DMS153 (cell line): Measurements from ENCODE around the gene OR2Y1.
"Not testable (repeated sequence)": the region's sequence is repeated elsewhere in the genome, so short reads cannot be mapped to it uniquely, and the experiment has no call there.

Experiments used
- DNase-seq: peaks from one replicate; lab custom pipeline; 2025; lab: John Stamatoyannopoulos, UW

Gene OR2Y1

GRCh38 chr5:180739271-180739670, 587 bp downstream of the OR2Y1 start:
- no peak for DNase-seq

- DNase-seq: no peak
Observed at GRCh38 chr5:180736536-180736935, 3.3 kb downstream of the OR2Y1 start.

- DNase-seq: no peak
Observed at GRCh38 chr5:180724944-180725343, 14.9 kb downstream of the OR2Y1 start.

GRCh38 chr5:180723936-180724335, 15.9 kb downstream of the OR2Y1 start:
- no peak for DNase-seq

- no peak for DNase-seq
Observed at GRCh38 chr5:180720486-180720885, 19.4 kb downstream of the OR2Y1 start.

- no peak for DNase-seq
Observed at GRCh38 chr5:180719781-180720180, 20.1 kb downstream of the OR2Y1 start.

- no peak for DNase-seq
Observed at GRCh38 chr5:180718810-180719453, 20.9 kb downstream of the OR2Y1 start.

GRCh38 chr5:180717989-180718388, 21.9 kb downstream of the OR2Y1 start:
- DNase-seq: no peak

- DNase-seq: peak; percentile 22
Observed at GRCh38 chr5:180704362-180704761, 35.5 kb downstream of the OR2Y1 start.

- no peak for DNase-seq
Observed at GRCh38 chr5:180703912-180704311, 35.9 kb downstream of the OR2Y1 start.

- not testable (repeated sequence) for DNase-seq
Observed at GRCh38 chr5:180703371-180703770, 36.5 kb downstream of the OR2Y1 start.

- DNase-seq: not testable (repeated sequence)
Observed at GRCh38 chr5:180700440-180700839, 39.4 kb downstream of the OR2Y1 start.

- no peak for DNase-seq
Observed at GRCh38 chr5:180699042-180699441, 40.8 kb downstream of the OR2Y1 start.

- no peak for DNase-seq
Observed at GRCh38 chr5:180696116-180696515, 43.7 kb downstream of the OR2Y1 start.

- DNase-seq: no peak
Observed at GRCh38 chr5:180692429-180692828, 47.4 kb downstream of the OR2Y1 start.

- DNase-seq: no peak
Observed at GRCh38 chr5:180691046-180691445, 48.8 kb downstream of the OR2Y1 start.

- DNase-seq: no peak
Observed at GRCh38 chr5:180690562-180690961, 49.3 kb downstream of the OR2Y1 start.

- DNase-seq: no peak
Observed at GRCh38 chr5:180689775-180690174, 50.1 kb downstream of the OR2Y1 start.
